ENCODE data around the gene KCNH2. TPM values are rescaled to one million over a fixed set of nuclear protein-coding genes. Genes with fewer than 3 reads are reported as not detected.

KCNH2 gene
- polyA plus RNA-seq, 3 donors, result not detected

- no peak overlapping the region for H3K4me3 ChIP-seq (replicated peaks in 1 of 3; ENCODE audit: low read depth in 2 of 3, low read length in 3 of 3)
- no peaks in the 10 kb centered on the region for H3K9me3 Mint-ChIP-seq
- no peaks in the 10 kb centered on the region for H3K79me2 ChIP-seq (ENCODE audit: insufficient read depth, low read length)
- TF ChIP-seq, protein P1, sequence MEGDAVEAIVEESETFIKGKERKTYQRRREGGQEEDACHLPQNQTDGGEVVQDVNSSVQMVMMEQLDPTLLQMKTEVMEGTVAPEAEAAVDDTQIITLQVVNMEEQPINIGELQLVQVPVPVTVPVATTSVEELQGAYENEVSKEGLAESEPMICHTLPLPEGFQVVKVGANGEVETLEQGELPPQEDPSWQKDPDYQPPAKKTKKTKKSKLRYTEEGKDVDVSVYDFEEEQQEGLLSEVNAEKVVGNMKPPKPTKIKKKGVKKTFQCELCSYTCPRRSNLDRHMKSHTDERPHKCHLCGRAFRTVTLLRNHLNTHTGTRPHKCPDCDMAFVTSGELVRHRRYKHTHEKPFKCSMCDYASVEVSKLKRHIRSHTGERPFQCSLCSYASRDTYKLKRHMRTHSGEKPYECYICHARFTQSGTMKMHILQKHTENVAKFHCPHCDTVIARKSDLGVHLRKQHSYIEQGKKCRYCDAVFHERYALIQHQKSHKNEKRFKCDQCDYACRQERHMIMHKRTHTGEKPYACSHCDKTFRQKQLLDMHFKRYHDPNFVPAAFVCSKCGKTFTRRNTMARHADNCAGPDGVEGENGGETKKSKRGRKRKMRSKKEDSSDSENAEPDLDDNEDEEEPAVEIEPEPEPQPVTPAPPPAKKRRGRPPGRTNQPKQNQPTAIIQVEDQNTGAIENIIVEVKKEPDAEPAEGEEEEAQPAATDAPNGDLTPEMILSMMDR (IDR thresholded peaks at IDR 0.05), result no peak
- no peak for DNase-seq
- H3K27ac ChIP-seq (ENCODE audit: low read depth in 1 of 2, low read length in 2 of 2), result no peak overlapping the region
- H3K36me3 Mint-ChIP-seq, result no peaks in the 10 kb centered on the region
- peaks cover 0 to 4% of the 10 kb centered on the region in 2 donors for H3K4me1 ChIP-seq (ENCODE audit: control insufficient read depth in 1 of 2, insufficient read depth in 2 of 2, low read length in 2 of 2)
- intact Hi-C loops (cut with micrococcal nuclease), result no loop called here
- peaks cover 0 to 17% of the 10 kb centered on the region in 2 donors for H3K27me3 ChIP-seq (ENCODE audit: control insufficient read depth in 2 of 2, insufficient read depth in 2 of 2, low read length in 2 of 2)
- no peaks in the 10 kb centered on the region for H3K36me3 ChIP-seq (replicated peaks in 1 of 2; ENCODE audit: control insufficient read depth in 1 of 2, insufficient read depth in 2 of 2, low read length in 2 of 2)
- 56% methylated on average over 16 of the region's 19 CpGs for WGBS (ENCODE audit: insufficient coverage)
- H3K9me3 ChIP-seq (replicated peaks in 1 of 2; ENCODE audit: control insufficient read depth in 1 of 2, insufficient read depth in 1 of 2, low read length in 2 of 2), result no peaks in the 10 kb centered on the region
- H4K20me1 ChIP-seq (ENCODE audit: insufficient read depth, low read length), result no peaks in the 10 kb centered on the region
- H3K4me2 ChIP-seq (replicated peaks; ENCODE audit: extremely low read depth, low read length, poor library complexity, severe bottlenecking), result no peak overlapping the region
- peaks cover 3% of the 10 kb centered on the region for H3K4me1 Mint-ChIP-seq
- H3K27ac Mint-ChIP-seq, result no peak overlapping the region
- H3K27me3 Mint-ChIP-seq (ENCODE audit: low read depth in 3 of 3), result peaks cover 13 to 55% (median 22%) of the 10 kb centered on the region in 3 donors
- H3K9ac ChIP-seq (ENCODE audit: insufficient read depth, low read length, poor library complexity, severe bottlenecking), result no peak overlapping the region
- H2AFZ ChIP-seq (ENCODE audit: insufficient read depth, low read depth, low read length, poor library complexity, severe bottlenecking), result no peak overlapping the region
- no peak overlapping the region for H3K4me3 Mint-ChIP-seq
Measured at GRCh38 chr7:150945171-150945852, 32.8 kb downstream of the KCNH2 start.

- Histone ChIP-seq H2AFZ (ENCODE audit: insufficient read depth, low read depth, low read length, poor library complexity, severe bottlenecking) (no peak overlapping the region), H3K4me3 (replicated peaks in 1 of 3; ENCODE audit: low read depth in 2 of 3, low read length in 3 of 3) (no peak overlapping the region), H3K36me3 (replicated peaks in 1 of 2; ENCODE audit: control insufficient read depth in 1 of 2, insufficient read depth in 2 of 2, low read length in 2 of 2) (no peaks in the 10 kb centered on the region), H3K27ac (ENCODE audit: low read depth in 1 of 2, low read length in 2 of 2) (no peak overlapping the region), H3K4me2 (replicated peaks; ENCODE audit: extremely low read depth, low read length, poor library complexity, severe bottlenecking) (no peak overlapping the region), H3K9me3 (replicated peaks in 1 of 2; ENCODE audit: control insufficient read depth in 1 of 2, insufficient read depth in 1 of 2, low read length in 2 of 2) (no peaks in the 10 kb centered on the region), H4K20me1 (ENCODE audit: insufficient read depth, low read length) (no peaks in the 10 kb centered on the region), H3K79me2 (ENCODE audit: insufficient read depth, low read length) (no peaks in the 10 kb centered on the region), H3K9ac (ENCODE audit: insufficient read depth, low read length, poor library complexity, severe bottlenecking) (no peak overlapping the region), H3K4me1 (ENCODE audit: control insufficient read depth in 1 of 2, insufficient read depth in 2 of 2, low read length in 2 of 2) (peaks cover 0 to 4% of the 10 kb centered on the region in 2 donors), H3K27me3 (ENCODE audit: control insufficient read depth in 2 of 2, insufficient read depth in 2 of 2, low read length in 2 of 2) (peaks cover 0 to 17% of the 10 kb centered on the region in 2 donors)
- H3K36me3 Mint-ChIP-seq, result no peaks in the 10 kb centered on the region
- intact Hi-C loops (cut with micrococcal nuclease), result no loop called here
- 87% methylated on average over 6 of the region's 6 CpGs for WGBS (ENCODE audit: insufficient coverage)
- DNase-seq, result no peak
- H3K27me3 Mint-ChIP-seq (ENCODE audit: low read depth in 3 of 3), result peaks cover 13 to 49% (median 24%) of the 10 kb centered on the region in 3 donors
- H3K4me1 Mint-ChIP-seq, result peaks cover 3% of the 10 kb centered on the region
- TF ChIP-seq, protein P1 (IDR thresholded peaks at IDR 0.05), result no peak
- H3K4me3 Mint-ChIP-seq, result no peak overlapping the region
- H3K27ac Mint-ChIP-seq, result no peak overlapping the region
- no peaks in the 10 kb centered on the region for H3K9me3 Mint-ChIP-seq
Measured at GRCh38 chr7:150944066-150945042, 33.8 kb downstream of the KCNH2 start.
